ENCODE results near the gene TSPAN17.

TSPAN17 gene

GRCh38 chr5:176624938-176625337, 22.3 kb upstream of the TSPAN17 start:
- TF ChIP-seq, protein P1, sequence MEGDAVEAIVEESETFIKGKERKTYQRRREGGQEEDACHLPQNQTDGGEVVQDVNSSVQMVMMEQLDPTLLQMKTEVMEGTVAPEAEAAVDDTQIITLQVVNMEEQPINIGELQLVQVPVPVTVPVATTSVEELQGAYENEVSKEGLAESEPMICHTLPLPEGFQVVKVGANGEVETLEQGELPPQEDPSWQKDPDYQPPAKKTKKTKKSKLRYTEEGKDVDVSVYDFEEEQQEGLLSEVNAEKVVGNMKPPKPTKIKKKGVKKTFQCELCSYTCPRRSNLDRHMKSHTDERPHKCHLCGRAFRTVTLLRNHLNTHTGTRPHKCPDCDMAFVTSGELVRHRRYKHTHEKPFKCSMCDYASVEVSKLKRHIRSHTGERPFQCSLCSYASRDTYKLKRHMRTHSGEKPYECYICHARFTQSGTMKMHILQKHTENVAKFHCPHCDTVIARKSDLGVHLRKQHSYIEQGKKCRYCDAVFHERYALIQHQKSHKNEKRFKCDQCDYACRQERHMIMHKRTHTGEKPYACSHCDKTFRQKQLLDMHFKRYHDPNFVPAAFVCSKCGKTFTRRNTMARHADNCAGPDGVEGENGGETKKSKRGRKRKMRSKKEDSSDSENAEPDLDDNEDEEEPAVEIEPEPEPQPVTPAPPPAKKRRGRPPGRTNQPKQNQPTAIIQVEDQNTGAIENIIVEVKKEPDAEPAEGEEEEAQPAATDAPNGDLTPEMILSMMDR (IDR thresholded peaks at IDR 0.05; ENCODE audit: low read depth, low read length), result no peak
- DNase-seq (ENCODE audit: extremely low read depth, low read depth), result no peak

GRCh38 chr5:176625512-176625911, 21.8 kb upstream of the TSPAN17 start:
- TF ChIP-seq, protein P1 (IDR thresholded peaks at IDR 0.05; ENCODE audit: low read depth, low read length), result no peak
- no peak for DNase-seq (ENCODE audit: extremely low read depth, low read depth)

DNA sequence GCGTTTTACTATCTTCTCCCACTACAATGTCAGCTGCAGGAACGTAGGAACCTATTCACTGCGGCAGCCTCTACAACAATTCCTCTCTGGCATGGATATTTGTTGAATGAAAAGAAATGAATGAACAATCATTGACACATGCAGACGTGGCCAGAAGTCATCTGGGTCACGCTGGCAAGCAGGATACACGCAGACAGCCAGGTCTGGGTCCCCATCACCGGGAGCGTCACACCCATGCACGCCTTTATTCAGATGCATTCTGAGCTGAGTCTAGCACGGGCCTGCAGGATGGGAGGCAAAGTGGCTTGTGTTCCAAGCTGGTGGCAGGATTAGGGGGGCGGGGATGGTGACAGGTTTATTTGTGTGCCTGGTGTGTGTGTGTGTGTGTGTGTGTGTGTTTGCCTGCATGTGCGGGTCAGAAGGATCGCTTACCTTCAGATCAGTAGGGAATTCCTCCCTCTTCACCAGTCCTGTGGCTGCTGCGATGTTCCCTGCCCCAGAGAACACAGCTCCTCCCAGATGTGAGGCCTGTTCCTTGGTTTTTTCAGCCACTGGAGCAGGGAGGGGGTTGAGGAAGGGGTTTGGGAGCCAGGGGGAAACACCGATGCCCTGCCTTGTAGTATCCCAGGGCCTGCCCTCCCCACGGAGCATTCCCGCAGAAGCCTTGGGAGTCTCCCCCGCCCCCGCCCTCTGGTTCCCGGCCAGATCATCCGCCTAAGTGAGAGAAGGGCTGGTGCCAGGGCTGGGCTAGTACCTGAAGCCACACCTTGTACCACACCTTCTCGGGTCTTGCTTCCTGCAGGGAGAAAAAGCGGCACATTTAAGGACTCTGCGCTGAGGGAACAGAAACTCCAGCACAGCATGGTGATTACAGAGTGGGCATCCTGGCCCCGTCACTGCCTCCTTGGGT, 21.1 kb upstream of the TSPAN17 start:
- TF ChIP-seq, protein P1 (IDR thresholded peaks at IDR 0.05; ENCODE audit: low read depth, low read length), result no peak
- DNase-seq (ENCODE audit: extremely low read depth, low read depth), result no peak

GRCh38 chr5:176626876-176627236, 20.4 kb upstream of the TSPAN17 start:
- DNase-seq (ENCODE audit: extremely low read depth, low read depth), result no peak
- TF ChIP-seq, protein P1 (IDR thresholded peaks at IDR 0.05; ENCODE audit: low read depth, low read length), result no peak

DNA sequence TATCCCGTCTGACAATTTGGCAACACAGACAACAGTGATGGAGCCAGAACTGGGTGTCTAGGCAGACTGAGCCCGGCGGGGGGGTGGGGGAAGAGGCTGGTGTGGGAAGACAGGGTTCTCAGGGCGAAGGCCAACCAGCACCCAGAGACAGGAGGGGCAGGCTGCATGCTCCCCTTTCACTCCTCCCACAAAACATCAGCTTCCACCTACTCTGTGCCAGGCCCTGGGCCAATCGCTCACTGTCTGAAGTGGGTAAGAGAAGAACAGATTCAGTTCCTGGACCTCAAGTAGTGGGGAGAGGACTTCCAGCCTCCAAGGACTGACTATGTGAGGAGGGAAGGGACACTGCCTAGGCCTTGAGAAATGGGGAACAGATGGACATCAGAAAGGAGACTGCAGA, 19.7 kb upstream of the TSPAN17 start:
- TF ChIP-seq, protein P1 (IDR thresholded peaks at IDR 0.05; ENCODE audit: low read depth, low read length), result no peak
- DNase-seq (ENCODE audit: extremely low read depth, low read depth), result no peak

DNA sequence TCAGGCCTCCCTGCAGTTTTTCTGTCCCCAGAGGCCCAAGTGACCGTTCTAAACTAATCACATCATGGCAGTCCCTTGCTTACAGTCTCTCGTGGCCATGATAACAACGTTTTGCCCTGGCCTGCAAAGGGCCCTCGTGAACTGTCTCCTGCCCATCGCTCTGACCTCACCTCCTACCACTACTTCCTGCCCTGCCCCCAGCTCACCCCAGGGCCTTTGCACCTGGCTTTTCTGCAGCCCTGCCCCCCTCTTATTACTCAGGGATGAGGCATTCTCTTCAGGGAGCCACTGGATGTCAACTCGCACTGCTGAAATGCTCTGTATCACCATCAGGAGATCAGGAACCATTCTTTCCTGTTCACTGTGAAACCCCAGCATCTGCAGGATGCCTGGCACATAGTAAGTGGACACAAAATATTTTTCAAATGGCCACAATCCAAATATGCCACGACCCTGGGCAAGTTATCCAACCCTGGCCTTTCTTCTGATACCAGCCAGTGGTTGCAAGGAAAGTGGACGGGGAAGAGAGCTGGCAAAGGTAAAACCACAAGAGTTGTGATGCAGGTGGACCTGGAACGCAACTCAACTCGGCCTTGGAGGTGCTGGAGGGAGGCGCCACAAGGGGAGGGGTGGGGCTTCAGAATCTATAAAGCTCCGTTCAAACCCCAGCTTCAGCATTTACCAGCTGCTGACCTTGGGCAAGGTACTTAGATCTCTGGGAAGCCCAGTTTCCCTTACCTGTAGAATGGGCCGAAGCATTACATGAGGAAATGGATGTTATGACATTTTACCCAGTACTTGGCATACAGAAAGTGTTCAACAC, 18.7 kb upstream of the TSPAN17 start:
- no peak for DNase-seq (ENCODE audit: extremely low read depth, low read depth)
- TF ChIP-seq, protein P1 (IDR thresholded peaks at IDR 0.05; ENCODE audit: low read depth, low read length), result no peak
